Erythroblast (primary cell): ENCODE measurements around the gene EDNRA.

ENCODE experiments used
- GATA1 ChIP-seq: IDR thresholded peaks from 2 replicates; pipeline ENCODE4 v1.6.1; 2011; ENCODE audit warnings: low read depth, mild to moderate bottlenecking, control low read depth, low read length, moderate library complexity
- POLR2A ChIP-seq: IDR thresholded peaks from 2 replicates; pipeline ENCODE4 v1.6.1; 2011; ENCODE audit warnings: mild to moderate bottlenecking, low read length

- TF ChIP-seq POLR2A (no peak), GATA1 (no peak)
Measured at GRCh38 chr4:147586032-147586431, 105.1 kb downstream of the EDNRA start.
